K562 (cell line): ENCODE results near the gene SLC7A4. TPM values are rescaled to one million over a fixed set of nuclear protein-coding genes. Genes with fewer than 3 reads are reported as not detected.
A peak's percentile ranks its signal among the peaks of the same experiment; 100 is the strongest.

Experiments
- CBFB ChIP-seq: sonication (generic); formaldehyde crosslinking; IDR thresholded peaks from 2 replicates; pipeline ENCODE4 v1.4.0; 2020; ENCODE audit warnings: mild to moderate bottlenecking, missing genetic modification reagents
- CBX3 ChIP-seq, 2 experiments: IDR thresholded peaks; 1 replicate in 1 of 2; 2 replicates in 1 of 2; pipeline ENCODE4 v1.6.1; 2012; ENCODE audit warnings: inconsistent platforms in 2 of 2, low read length in 2 of 2, borderline replicate concordance in 1 of 2, control low read depth in 1 of 2
- COPS2 ChIP-seq: fragments of 450-650 bp; conservative IDR thresholded peaks from 2 replicates; pipeline ENCODE4 v1.6.1; 2016; ENCODE audit warnings: mild to moderate bottlenecking, moderate library complexity
- FOXJ2 ChIP-seq: fragments of 200-800 bp; sonication (Bioruptor generic); IDR thresholded peaks from 2 replicates; pipeline ENCODE4 v1.6.1; 2016; ENCODE audit warnings: missing genetic modification characterization, missing compliant biosample characterization
- HDAC6 ChIP-seq: IDR thresholded peaks from 2 replicates; pipeline ENCODE4 v1.6.1; 2012; ENCODE audit warnings: low read depth, mild to moderate bottlenecking, control low read depth, inconsistent platforms, low read length, moderate library complexity
- HOXB6 ChIP-seq: fragments of 250-450 bp; sonication (Bioruptor Pico); IDR thresholded peaks from 2 replicates; pipeline ENCODE4 v1.5.1; 2022; ENCODE audit warnings: mild to moderate bottlenecking, borderline replicate concordance
- KDM5B ChIP-seq: fragments of 200-600 bp; sonication (generic); IDR thresholded peaks from 2 replicates; pipeline ENCODE4 v1.6.1; 2012; ENCODE audit warnings: low read depth, mild to moderate bottlenecking, moderate library complexity, low read length, control low read depth, inconsistent platforms; ENCODE audit not compliant: insufficient replicate concordance
- PCBP1 ChIP-seq: fragments of 200-400 bp; formaldehyde crosslinking; IDR thresholded peaks from 2 replicates; pipeline ENCODE4 v1.6.1; 2018; ENCODE audit warnings: mild to moderate bottlenecking, low read depth, low read length; ENCODE audit not compliant: poor library complexity, severe bottlenecking
- POLR2AphosphoS2 ChIP-seq: IDR thresholded peaks from 2 replicates; pipeline ENCODE4 v1.6.1; 2012; ENCODE audit warnings: low read length, improper control_type of control experiment
- RBM14 ChIP-seq: fragments of 200-400 bp; formaldehyde crosslinking; IDR thresholded peaks from 2 replicates; pipeline ENCODE4 v1.6.1; 2018; ENCODE audit warnings: low read depth, mild to moderate bottlenecking, low read length, moderate library complexity, borderline replicate concordance; ENCODE audit not compliant: insufficient read depth
- RCOR1 ChIP-seq, 2 experiments: IDR thresholded peaks; 2 replicates each; pipeline ENCODE4 v1.6.1; 2012; ENCODE audit warnings: low read depth in 2 of 2, low read length in 2 of 2, borderline replicate concordance in 1 of 2, improper control_type of control experiment in 1 of 2
- RHOXF2B ChIP-seq: fragments of 250-450 bp; sonication (Bioruptor Pico); conservative IDR thresholded peaks from 2 replicates; pipeline ENCODE4 v1.5.1; 2021
- SMAD4 ChIP-seq: fragments of 250-450 bp; sonication (Bioruptor Pico); conservative IDR thresholded peaks from 2 replicates; pipeline ENCODE4 v1.8.0; 2021; ENCODE audit warnings: inconsistent platforms, mild to moderate bottlenecking, moderate library complexity
- SNIP1 ChIP-seq: fragments of 450-650 bp; IDR thresholded peaks from 2 replicates; pipeline ENCODE4 v1.7.1; 2017; ENCODE audit warnings: low read depth, mild to moderate bottlenecking
- STAT5B ChIP-seq: fragments of 250-450 bp; sonication (Bioruptor Pico); IDR thresholded peaks from 2 replicates; pipeline ENCODE4 v1.8.0; 2021; ENCODE audit warnings: mild to moderate bottlenecking, inconsistent platforms
- TBL1XR1 ChIP-seq, 2 experiments: IDR thresholded peaks; 2 replicates each; pipeline ENCODE4 v1.6.1; 2012; ENCODE audit warnings: improper control_type of control experiment in 2 of 2, low read length in 2 of 2, mild to moderate bottlenecking in 1 of 2
- TCF3 ChIP-seq: sonication (generic); formaldehyde crosslinking; IDR thresholded peaks from 2 replicates; pipeline ENCODE4 v1.4.0; 2020; ENCODE audit warnings: mild to moderate bottlenecking, missing genetic modification reagents
- TCF7L2 ChIP-seq: fragments of 150-350 bp; IDR thresholded peaks from 2 replicates; pipeline ENCODE4 v1.6.1; 2016; ENCODE audit warnings: low read depth, mild to moderate bottlenecking, low read length, moderate library complexity
- ZNF184 ChIP-seq: sonication (generic); formaldehyde crosslinking; IDR thresholded peaks from 2 replicates; pipeline ENCODE4 v1.5.0; 2020; ENCODE audit warnings: missing genetic modification reagents
- ZNF253 ChIP-seq: fragments of 250-450 bp; sonication (Bioruptor Pico); conservative IDR thresholded peaks from 2 replicates; pipeline ENCODE4 v1.6.1; 2021; ENCODE audit warnings: mild to moderate bottlenecking
- ZNF445 ChIP-seq: fragments of 250-450 bp; sonication (Bioruptor Pico); IDR thresholded peaks from 2 replicates; pipeline ENCODE4 v1.4.0; 2020; ENCODE audit warnings: low read depth, mild to moderate bottlenecking, moderate library complexity
- polyA plus RNA-seq, 8 experiments: library from polyadenylated mRNA; depleted of rRNA in 4 of 8; stranded (reverse) in 5 of 8; unstranded in 3 of 8; fragments of >200 nt; fragmentation: Nextera tagmentation in 2 of 8; fragmentation: Illumina TruSeq in 1 of 8; extraction: Ambion mirVana in 2 of 8; extraction: Trizol in 1 of 8; gene quantifications; 2 replicates each; pipeline versions ENCODE4 v1.2.1 to v1.2.3, GENCODE V29; 2011 to 2014; ENCODE audit warnings: inconsistent platforms in 1 of 8, missing spikeins in 1 of 8
- total RNA-seq, 7 experiments: library from RNA; depleted of rRNA in 6 of 7; stranded (reverse); fragments of >200 nt in 6 of 7; fragmentation: Illumina TruSeq in 2 of 7; extraction: Trizol in 2 of 7; gene quantifications; 2 replicates each; pipeline versions ENCODE4 v1.2.1 to v1.2.3, GENCODE V29; 2011 to 2021; ENCODE audit warnings: low replicate concordance in 1 of 7
- TF ChIP-seq, protein P1 (sequence below): fragments of 250-450 bp; sonication (Bioruptor Pico); IDR thresholded peaks from 2 replicates; pipeline ENCODE4 v1.4.0; 2020; ENCODE audit warnings: mild to moderate bottlenecking
- TF ChIP-seq, protein P2 (sequence below), 2 experiments: fragments of 250-450 bp in 1 of 2; fragments of 450-650 bp in 1 of 2; sonication (Bioruptor Pico) in 1 of 2; IDR thresholded peaks; 2 replicates each; pipeline versions ENCODE4 v1.6.1 to v1.8.0; 2016 to 2021; ENCODE audit warnings: mild to moderate bottlenecking in 2 of 2, moderate library complexity in 2 of 2, missing compliant biosample characterization in 1 of 2, missing genetic modification characterization in 1 of 2
- TF ChIP-seq, protein P3 (sequence below): fragments of 450-650 bp; IDR thresholded peaks from 2 replicates; pipeline ENCODE4 v1.6.1; 2017; ENCODE audit warnings: mild to moderate bottlenecking, moderate library complexity
- TF ChIP-seq, protein P4 (sequence below), 2 experiments: fragments of 450-650 bp in 1 of 2; sonication (generic) in 1 of 2; formaldehyde crosslinking; conservative IDR thresholded peaks; 2 replicates each; pipeline versions ENCODE4 v1.4.0 to v1.8.1; 2020 to 2022; ENCODE audit warnings: mild to moderate bottlenecking in 1 of 2, missing genetic modification reagents in 1 of 2

The SLC7A4 gene
- total and polyA plus RNA-seq, 9 of the 15 experiments (the other 6 are each of a cell fraction or from before 2014, with no cell fraction given), result not detected

DNA sequence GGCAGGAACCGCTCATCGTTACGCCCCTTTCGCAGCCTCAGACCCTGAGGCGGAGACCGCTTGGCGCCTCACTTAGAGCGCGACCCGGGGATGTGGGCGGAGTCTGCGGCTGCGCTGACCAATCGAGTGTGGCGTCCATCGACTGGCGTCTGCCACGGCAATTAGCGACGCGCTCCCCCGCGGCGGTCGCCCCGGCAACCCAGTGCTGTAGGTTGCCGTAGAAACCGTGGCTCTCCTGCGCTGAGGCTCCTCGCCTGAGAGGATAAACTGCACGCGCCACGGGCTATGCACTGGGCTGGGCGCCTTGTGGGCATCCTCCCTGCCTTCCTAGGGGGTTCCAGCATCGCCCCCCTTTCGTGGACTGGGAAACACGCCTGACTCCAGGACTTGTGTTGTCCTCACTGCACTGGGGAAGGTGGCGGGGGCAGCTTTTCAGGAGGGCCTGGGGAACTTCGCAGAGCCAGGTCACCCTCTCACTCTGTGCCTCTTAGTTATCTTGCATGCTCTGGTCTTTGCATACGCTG lies 18.1 kb downstream of the SLC7A4 start (continued):
- TF ChIP-seq ZNF445 (CRISPR knock-in tag) (0 out of 2 replicates have a peak, but pooled peaks have one; percentile 23), ZNF253 (CRISPR knock-in tag) (no peak), HDAC6 (peak; percentile 43; the same call in 1 of the 2 replicates), RCOR1 (IDR thresholded peaks at IDR 0.05; ENCODE audit: borderline replicate concordance in 1 of 2, low read depth in 2 of 2, low read length in 2 of 2) (peak in 1 of 2 experiments; percentile 99; a peak in 2 of 4 replicates), RBM14 (0 out of 2 replicates have a peak, but pooled peaks have one; percentile 26), CBFB (CRISPR knock-in tag) (no peak), ZNF184 (CRISPR knock-in tag) (no peak), SNIP1 (no peak), TCF3 (CRISPR knock-in tag) (no peak), TCF7L2 (peak; percentile 28; the same call in 1 of the 2 replicates), POLR2AphosphoS2 (no peak), FOXJ2 (tag) (peak; percentile 96), KDM5B (peak; percentile 38), COPS2 (no peak), STAT5B (CRISPR knock-in tag) (no peak), CBX3 (IDR thresholded peaks at IDR 0.05; ENCODE audit: borderline replicate concordance in 1 of 2, low read length in 2 of 2) (peak; percentile 57 to 70), HOXB6 (peak; percentile 7; the same call in 1 of the 2 replicates), TBL1XR1 (IDR thresholded peaks at IDR 0.05; ENCODE audit: low read length in 2 of 2) (peak; percentile 93 to 94), SMAD4 (CRISPR knock-in tag) (peak; percentile 100), RHOXF2B (CRISPR knock-in tag) (peak; percentile 77; the same call in 1 of the 2 replicates), PCBP1 (peak; percentile 81)
- TF ChIP-seq, protein P1, sequence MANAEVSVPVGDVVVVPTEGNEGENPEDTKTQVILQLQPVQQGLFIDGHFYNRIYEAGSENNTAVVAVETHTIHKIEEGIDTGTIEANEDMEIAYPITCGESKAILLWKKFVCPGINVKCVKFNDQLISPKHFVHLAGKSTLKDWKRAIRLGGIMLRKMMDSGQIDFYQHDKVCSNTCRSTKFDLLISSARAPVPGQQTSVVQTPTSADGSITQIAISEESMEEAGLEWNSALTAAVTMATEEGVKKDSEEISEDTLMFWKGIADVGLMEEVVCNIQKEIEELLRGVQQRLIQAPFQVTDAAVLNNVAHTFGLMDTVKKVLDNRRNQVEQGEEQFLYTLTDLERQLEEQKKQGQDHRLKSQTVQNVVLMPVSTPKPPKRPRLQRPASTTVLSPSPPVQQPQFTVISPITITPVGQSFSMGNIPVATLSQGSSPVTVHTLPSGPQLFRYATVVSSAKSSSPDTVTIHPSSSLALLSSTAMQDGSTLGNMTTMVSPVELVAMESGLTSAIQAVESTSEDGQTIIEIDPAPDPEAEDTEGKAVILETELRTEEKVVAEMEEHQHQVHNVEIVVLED, result peak; percentile 93
- TF ChIP-seq, protein P2, sequence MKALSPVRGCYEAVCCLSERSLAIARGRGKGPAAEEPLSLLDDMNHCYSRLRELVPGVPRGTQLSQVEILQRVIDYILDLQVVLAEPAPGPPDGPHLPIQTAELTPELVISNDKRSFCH (CRISPR knock-in tag; IDR thresholded peaks at IDR 0.05), result no peak
- TF ChIP-seq, protein P2 (tag; IDR thresholded peaks at IDR 0.05), result peak; percentile 95; the same call in 1 of the 2 replicates
- TF ChIP-seq, protein P3, sequence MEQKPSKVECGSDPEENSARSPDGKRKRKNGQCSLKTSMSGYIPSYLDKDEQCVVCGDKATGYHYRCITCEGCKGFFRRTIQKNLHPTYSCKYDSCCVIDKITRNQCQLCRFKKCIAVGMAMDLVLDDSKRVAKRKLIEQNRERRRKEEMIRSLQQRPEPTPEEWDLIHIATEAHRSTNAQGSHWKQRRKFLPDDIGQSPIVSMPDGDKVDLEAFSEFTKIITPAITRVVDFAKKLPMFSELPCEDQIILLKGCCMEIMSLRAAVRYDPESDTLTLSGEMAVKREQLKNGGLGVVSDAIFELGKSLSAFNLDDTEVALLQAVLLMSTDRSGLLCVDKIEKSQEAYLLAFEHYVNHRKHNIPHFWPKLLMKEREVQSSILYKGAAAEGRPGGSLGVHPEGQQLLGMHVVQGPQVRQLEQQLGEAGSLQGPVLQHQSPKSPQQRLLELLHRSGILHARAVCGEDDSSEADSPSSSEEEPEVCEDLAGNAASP, result no peak
- TF ChIP-seq, protein P4, sequence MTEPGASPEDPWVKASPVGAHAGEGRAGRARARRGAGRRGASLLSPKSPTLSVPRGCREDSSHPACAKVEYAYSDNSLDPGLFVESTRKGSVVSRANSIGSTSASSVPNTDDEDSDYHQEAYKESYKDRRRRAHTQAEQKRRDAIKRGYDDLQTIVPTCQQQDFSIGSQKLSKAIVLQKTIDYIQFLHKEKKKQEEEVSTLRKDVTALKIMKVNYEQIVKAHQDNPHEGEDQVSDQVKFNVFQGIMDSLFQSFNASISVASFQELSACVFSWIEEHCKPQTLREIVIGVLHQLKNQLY (CRISPR knock-in tag; conservative IDR thresholded peaks at IDR 0.05), result peak in 1 of 2 experiments; percentile 95
